Right lobe of liver (tissue), 4 donors: ENCODE data around the gene ABCG4.
"Not testable (repeated sequence)": the region's sequence is repeated elsewhere in the genome, so short reads cannot be mapped to it uniquely, and the experiment has no call there.

Source experiments
- CTCF ChIP-seq, 4 donors: fragments of 200-600 bp in 3 of 4; fragments of 450-650 bp in 1 of 4; IDR thresholded peaks; one replicate each; pipeline versions ENCODE4 v1.5.1 to v1.8.0; 2016 to 2022; ENCODE audit warnings: antibody characterized with exemption in 4 of 4, mild to moderate bottlenecking in 2 of 4
- POLR2A ChIP-seq: fragments of 450-650 bp; IDR thresholded peaks from one replicate; pipeline ENCODE4 v1.6.1; 2017; ENCODE audit warnings: antibody characterized with exemption, mild to moderate bottlenecking
- donor health status: DM: no; HTN: no; CAD: no.
- donor health status: DM: no; HTN: no; CAD: no.
- donor health status: DM: no; HTN: yes; CAD: no.

GRCh38 chr11:119191265-119191664 is 42.4 kb downstream of the ABCG4 start:
- not testable (repeated sequence) for TF ChIP-seq CTCF (IDR thresholded peaks at IDR 0.05); POLR2A
